ENCODE results near the gene RBP3. TPM values are rescaled to one million over a fixed set of nuclear protein-coding genes. Genes with fewer than 3 reads are reported as not detected.
"Not testable (repeated sequence)": the region's sequence is repeated elsewhere in the genome, so short reads cannot be mapped to it uniquely, and the experiment has no call there.

RBP3 gene
- total RNA-seq, 1 experiment from 2014 or later: not detected

DNA sequence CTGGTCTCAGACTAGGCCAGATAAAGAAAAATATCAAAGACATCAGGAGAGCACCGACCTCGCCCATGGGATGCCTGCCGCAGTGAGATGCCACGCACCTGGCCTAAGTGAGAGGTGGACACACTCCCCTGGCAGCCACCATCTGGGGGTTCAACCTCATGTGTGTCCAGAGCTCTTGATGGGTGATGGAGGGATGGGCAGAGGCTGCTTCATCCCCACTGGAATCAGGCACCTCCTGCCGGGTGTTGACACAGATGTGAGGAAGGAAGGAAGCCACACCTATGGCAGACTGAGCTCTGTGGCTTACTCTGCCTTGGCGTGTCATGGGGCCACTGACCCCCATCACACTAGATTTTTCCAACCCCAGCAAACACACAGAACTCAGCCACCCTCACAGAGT lies 24.6 kb downstream of the RBP3 start:
- no peak for DNase-seq (ENCODE audit: low read depth)

DNA sequence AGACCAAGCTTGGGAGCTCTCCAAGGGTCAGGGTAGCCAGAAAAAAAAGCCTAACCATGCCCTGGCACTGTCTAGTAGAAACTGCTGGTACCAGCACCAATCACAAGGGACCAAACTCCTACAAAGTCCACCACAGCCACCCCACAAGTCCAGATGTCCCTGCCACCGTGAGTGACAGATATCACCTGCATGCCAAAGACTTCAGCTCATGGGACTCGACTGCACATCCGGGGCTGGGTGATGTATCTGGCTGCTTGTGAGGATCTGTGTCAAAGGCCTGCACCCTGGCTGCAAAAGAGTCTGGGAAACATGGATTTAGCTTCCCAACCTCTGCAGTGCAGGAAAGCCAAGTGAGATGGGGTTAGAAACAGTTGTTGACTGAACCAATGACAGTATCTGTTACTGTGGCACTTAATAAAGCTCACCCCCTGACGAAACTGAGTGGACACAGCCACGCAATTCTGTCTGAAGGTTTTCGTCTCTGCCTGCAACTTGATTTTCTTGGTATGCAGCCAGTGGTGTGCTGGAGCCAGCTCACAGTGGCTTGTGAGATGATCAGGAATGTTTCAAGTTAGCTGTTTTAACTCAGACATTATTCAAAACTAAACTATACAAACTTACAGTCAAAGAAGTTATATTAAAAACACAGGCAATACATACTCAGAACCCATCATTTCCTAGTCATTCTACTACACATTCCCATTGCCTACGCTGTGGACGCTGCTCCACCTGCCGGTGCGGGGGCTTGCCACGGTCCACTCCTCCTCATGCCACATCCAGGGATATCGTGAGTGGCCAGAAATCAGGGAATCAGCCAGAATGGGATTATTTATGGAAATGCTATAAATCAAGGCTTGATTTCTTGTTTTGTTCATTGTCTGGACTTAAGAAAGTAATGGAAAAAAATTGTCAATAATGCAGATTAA lies 26.7 kb downstream of the RBP3 start:
- no peak for DNase-seq (ENCODE audit: low read depth)

DNA sequence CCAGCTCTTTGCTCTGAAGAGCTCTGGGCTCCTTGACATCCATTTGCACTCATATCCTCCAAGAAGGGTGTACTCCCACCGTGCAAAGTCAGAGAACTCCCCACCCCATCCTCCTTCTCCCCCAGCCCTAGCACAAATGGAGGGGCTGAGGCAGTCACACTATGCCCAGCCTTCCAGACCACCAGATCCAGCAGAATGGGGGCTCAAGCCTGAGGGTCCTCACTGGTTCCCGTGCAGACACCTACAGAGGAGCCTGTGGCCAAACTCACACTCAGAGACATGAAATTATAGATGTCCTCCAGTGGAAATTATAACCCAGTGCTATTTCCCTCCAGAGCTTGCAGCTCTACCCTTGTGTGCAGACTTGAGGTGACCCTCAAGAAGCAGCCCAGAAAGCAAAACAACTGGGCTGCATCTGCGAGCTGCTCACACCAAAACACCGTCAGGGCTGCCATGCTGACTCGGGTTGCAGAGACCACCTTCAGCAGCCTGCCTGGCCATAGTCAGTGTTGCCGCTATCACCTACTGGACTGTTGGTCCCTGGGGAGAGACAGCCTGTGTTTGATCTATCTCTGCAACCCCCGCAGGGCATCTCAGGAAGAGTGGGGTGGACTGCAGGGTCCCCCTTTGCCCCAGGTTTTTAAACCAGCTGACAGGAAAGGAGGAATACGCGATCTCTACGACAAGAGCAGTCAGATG lies 28.5 kb downstream of the RBP3 start:
- DNase-seq (ENCODE audit: low read depth): no peak

DNA sequence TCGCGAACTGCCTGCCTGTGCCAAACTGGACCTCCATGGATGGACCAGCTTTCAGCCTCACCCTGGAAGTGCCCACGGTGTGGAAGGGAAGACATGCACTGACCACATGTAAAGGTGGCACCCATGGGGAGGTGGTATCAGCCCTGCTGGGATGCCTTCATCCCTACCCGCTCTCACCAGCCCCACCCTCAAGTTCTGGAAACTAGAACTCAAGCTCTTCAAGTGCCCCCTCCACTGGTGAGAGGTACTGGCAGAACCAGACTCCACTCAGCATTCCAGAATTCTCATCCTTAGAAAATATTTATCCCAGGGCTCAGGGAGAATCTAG lies 30.0 kb downstream of the RBP3 start:
- DNase-seq (ENCODE audit: low read depth): no peak

DNA sequence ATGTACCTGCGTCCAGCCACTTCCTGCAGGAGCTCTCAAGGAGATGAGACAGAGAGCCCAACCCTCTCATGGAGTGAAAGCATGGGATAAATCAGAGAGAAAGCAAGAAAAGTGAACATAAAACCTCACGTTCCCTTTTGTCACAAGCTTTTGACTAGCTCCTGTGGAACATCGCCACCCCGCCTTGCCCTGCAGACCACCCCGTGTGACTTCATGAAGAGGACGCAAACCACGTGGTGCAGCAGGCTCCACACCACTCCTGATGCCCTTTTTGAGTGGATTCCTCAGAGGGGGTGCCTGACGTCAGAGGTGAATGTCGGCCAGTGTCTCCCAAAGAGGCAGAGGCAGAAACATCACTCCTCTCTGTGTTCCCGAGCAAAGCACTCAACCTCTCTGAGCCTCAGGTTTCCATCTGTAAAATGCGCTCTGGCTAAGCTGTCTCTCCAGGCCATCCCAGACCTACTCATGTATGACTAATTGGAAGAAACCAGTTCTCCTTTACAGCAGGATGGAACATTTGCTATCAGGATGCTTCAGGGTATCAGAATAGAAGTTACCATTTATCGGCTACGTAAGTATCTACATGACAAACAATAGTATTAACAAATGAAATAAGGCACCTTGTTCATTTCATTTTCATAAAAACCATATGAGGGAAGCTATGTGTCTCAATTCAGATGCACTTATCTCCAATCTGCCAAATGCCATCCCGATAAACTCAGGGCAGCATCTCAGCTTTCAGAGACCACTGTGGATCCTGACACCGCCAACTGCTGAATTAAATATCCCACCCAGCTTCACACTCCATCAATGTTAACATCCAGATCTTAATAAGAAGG lies 30.7 kb downstream of the RBP3 start:
- no peak for DNase-seq (ENCODE audit: low read depth)

DNA sequence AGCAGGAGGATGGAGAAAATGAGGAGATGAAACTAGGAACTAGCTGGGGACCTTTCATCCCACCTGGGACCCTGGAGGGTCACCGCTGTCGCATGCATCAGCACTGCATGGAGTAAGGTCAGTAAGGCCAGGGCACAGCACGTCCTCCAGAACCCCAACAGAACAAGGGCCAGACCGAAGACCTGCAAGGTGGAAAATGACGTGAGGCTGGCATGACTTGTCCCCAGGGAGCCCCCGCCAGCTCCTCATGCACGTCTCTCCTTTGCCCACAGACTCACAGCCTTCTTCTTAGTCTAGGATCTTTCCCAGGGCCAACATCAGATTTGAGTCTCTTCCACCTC lies 31.3 kb downstream of the RBP3 start:
- no peak for DNase-seq (ENCODE audit: low read depth)

DNA sequence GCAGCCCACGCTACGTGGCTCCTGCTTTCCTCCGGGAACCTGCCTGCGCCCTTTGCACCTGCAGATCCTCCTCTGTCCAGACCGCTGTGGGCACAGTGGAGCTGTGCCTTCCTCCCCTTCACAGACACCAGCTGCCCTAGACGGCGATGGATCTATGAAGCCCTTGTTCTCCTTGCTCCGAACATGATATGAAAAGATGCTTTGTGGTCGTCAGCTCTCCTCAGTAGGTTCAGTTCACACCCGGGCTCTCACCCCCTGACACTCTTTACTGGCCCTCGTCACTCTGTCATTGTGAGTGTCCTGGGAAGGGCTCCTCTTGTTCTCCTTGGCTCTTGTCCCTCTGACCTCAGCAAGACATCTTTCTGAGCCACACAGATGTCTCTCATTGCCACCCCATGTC lies 31.7 kb downstream of the RBP3 start:
- no peak for DNase-seq (ENCODE audit: low read depth)

DNA sequence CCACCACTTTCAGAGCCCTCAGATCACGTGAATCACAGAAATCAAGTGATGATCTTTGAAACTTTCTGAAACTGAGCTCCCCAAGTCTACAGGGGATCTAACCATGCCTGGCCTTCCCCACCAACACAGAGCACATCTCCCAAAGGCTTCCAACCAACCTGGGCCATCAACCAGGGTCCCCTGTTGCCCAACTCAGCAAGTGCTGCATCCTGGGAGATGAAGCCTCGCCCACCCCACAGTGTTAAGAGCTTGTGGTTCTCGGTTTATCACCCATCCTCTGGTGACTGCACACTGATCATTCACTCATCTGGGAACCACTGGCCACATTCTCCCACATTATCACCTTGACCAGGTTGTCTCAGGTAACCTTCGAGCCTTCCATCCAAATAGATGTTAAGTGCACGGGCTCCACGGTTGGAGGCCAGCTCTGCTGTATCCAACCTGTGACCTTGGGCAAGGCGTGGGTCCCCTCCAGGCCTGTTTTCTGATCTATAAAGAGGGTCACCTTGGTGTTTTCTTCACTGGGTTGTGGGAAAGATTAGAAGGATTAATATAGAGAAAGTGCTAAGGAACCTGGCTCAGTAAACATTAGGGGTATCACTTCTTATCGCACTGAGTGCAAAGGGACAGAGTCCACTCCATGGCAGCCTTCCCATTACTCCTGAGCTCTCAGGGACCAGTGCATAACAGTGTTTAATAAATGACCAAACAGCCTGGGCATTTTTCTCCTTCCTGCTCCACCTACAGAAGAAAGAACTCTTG lies 32.4 kb downstream of the RBP3 start:
- DNase-seq (ENCODE audit: low read depth): no peak

DNA sequence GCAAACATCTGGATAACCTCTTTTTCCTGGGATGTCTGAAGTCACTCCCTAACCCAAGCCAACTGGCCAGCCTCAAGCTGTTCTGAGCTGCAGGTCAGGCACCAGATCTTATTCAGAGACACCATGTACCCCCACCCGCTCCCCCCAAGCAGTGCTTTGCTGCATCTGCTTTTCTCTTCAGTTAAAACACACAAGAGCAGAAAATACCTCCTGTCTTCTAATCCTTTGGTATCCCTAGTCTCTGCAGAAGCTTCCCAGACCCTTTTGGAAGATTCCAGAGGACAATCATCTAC lies 32.9 kb downstream of the RBP3 start:
- DNase-seq (ENCODE audit: low read depth): no peak

DNA sequence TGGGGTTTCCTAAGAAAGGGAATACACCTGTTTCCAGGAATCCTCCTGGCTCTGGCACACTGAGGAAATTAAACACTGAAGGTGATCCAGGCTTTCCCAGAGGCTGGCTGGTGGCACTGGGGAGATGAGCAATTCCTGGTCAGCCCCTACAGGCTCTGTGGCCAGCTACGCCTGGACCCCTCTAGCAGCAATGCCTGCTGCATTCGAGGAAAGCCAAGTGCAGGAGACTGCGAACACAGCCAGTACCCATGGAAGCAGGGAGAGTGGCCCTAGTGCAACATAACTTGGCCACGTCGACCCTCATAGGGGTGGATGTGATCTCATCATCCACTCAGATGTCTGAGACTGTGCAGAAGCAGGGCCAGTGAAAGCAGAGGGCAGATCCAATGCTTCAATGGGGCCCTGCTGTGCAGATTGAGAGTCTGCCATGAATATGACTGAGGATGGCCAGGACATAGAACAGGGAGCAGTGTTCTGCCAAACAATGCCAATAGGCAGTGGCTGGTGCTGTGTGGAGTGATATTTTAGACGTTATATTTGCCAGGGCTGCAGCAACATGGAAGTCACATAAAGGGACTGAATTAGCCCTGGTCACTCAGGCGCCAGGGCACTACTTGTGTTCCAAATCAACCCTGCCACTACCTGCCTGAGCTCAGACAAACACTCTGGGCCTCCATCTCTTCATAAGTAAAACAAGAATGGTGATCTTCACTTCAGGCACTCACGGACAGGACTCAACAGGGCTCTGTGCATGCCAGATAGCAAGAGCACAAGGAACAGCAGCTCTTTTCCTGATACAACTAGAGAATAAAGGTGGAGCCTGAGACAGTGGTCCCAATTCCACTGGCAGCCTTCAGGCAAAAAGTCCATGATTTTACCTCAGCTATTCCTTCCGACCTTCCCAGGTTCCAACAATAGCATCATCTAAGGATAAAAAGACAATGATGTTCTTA lies 33.5 kb downstream of the RBP3 start:
- DNase-seq (ENCODE audit: low read depth): no peak

DNA sequence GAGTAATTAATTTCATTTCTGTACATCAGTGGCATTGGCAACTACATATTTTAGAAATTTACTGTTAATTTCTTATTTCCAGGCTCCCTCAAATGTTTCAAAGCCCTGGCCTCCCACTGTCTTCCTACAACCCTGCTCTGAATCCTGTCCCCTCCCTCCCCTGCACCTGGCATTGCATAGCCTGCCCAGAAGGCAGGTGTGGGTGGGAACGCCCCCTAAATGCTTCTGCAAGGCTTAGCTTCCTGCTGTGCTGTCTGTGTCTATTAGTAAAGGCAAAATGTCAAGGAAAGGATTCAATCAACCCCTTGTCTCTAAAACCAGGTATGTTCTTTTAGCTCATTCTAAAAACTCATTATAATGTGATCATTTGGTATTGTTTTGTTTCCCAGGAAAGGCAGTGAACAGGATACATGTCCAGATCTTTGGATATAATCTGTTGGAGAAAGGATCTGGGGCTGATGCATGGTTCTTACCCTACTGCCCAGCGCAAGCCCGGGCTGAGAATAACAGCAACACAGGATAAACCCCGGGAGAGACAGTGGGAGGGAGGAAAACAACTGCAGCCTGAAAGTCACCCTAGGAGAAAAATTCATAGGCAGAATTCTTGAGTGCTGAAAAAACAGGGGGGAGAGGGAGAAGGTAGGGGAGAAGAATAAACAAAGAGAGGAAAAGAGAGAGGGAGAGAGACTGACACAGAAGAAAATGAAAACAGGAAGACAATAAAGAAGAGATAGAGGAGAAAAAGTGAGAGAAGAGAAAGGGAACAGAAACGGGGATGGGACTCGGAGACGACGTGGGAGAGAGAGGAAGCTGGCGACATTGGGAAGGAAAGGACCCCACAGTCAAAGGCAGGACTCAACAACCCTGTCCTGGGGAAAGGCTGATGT lies 35.3 kb downstream of the RBP3 start:
- no peak for DNase-seq (ENCODE audit: low read depth)

DNA sequence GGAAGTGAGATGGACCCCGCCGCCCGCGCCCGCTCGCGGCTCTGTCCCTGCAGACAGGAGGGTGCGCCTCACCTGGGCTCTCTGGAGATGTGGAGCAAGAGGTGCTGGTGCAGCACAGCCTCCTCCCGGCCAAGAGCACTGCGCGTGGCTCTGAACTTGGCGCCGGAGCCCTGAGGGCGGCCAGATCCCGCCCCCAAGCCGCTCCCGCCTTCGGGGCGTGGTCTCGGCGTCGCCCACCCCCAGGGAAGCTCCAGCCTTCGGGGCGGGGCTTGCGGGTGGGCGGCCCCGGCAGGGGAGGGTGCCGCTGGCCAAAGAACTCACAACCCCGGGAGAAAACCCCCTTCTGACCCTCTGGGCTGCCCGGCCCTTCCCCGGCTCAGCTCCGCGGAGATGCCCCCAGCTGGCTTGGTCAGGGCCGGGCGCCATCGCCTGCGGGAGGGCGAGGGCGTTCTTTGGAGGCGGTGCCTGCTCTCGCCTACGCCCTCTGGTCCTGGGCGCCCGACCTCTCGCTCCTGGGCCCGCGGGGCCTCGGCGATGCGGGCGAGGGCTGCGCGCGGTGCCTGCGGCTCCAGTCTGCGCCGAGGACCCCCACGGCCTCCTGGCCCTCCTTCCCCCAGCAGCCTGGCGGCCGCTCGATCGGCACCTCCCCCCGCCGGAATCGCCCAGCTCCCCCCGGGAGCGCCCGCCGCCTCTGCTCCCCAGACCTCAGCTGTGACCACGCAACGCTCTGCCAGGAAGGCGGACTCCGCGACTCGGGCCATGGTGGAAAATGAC lies 36.2 kb downstream of the RBP3 start, which contains the start of gene ZNF488:
Gene ZNF488 (minus strand): TSS at position 146 of the 774 bp plus-strand sequence. CDS start 15,464 bp downstream, outside the sequence.
- DNase-seq (ENCODE audit: low read depth): peak; percentile 80

DNA sequence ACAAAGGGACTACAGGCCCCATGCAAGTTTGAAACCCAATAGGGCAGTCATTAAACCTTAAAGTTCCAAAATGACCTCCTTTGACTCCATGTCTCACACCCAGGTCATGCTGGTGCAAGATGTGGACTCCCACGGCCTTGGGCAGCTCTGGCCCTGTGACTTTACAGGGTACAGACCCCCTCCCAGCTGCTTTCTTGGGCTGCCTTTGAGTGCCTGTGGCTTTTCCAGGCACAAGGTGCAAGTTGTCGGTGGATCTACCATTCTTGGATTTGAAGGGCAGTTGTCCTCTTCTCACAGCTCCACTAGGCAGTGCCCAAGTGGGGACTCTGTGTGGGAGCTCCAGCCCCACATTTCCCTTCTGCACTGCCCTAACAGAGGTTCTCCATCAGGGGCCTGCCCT lies 37.9 kb downstream of the RBP3 start:
- not testable (repeated sequence) for DNase-seq (ENCODE audit: low read depth)

DNA sequence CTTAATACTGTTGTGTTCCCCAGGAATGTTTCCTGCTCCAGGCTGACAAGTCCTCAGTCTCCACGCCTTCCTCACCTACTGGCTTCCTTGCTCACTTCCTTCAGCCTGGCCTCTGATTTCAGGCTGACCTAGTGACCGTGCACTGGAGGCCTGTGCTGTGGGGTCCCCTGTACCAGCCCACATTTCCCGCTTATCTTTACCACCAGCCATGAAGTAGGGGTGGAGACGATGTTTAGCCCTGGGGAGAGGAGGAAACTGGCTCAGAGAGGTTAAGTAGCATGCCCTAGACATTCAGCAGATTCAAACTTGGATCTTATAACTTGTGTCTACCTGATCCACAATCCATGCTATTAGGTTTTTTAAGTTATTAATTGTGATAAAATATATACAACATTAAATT lies 40.7 kb downstream of the RBP3 start:
- DNase-seq (ENCODE audit: low read depth): no peak

DNA sequence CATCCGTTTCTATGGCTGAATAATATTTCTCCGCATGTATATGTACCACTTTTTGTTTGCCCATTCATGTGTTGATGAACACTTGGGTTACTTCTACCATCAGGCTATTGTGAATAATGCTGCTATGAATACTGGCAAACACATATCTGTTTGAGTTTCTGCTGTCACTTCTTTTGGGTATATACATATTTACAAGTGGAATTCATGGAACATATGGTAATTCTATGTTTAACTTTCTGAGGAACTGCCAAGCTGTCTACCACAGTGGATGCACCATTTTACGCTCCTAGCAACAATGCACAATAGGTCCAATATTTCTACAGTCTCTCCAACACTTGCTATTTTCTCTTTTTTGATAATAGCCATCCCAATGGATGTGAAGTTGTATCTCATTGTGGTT lies 41.5 kb downstream of the RBP3 start:
- DNase-seq (ENCODE audit: low read depth): no peak

DNA sequence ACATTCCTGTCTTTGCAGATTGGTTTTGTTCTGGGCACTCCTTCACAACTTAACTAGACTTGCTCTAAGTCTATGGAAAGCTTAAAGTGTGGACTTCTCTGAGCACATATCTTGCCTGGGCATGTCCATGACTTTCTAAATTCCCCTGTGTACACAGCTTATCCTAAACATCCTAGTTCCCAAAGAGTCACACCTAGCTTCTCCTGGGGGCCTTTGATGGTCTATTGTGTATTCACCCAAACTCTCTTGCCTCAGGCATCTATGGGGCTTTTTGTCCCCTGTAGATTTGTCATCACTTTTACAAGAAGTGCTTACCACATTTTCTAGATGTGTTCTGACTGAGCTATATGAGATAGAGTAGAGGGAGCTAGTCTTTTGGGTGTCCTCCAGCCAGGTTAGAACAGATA lies 48.2 kb downstream of the RBP3 start:
- peak; percentile 69 for DNase-seq (ENCODE audit: low read depth)

DNA sequence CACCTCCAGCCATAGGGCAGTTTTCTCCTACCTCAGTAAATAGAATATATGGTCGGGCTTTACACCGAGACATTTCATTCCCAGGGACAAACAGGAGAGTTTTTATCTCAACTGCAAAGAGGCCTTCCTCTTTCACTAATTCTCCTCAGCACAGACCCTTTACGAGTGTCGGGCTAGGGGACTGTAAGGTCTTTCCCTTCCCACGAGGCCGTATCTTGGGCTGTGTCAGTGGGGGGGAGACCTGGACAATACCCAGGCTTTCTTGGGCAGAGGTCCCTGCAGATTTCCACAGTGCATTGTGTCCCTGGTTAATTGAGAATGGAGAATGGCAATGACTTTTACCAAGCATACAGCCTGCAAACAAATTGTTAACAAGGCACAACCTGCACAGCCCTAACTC lies 49.1 kb downstream of the RBP3 start:
- DNase-seq (ENCODE audit: low read depth): no peak

DNA sequence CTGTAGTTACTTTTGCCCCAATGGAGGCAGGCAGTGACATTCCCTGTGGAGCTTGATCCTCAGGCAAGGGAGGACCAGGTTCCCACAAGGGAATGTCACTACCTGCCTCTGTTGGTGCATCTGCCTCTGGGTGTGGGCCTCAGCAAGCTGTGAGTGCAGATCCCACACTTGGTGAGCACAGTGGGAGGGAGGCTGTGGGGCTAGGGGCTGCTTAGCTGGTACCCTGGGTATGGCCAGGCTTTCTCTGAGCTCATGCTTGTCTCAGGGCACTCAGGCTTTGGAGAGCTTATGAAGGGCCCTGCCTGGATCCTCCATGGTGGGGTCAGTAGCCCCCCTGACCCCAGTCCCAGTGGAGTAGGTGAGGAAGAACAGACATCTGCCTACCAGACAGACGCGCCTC lies 52.1 kb downstream of the RBP3 start:
- no peak for DNase-seq (ENCODE audit: low read depth)

DNA sequence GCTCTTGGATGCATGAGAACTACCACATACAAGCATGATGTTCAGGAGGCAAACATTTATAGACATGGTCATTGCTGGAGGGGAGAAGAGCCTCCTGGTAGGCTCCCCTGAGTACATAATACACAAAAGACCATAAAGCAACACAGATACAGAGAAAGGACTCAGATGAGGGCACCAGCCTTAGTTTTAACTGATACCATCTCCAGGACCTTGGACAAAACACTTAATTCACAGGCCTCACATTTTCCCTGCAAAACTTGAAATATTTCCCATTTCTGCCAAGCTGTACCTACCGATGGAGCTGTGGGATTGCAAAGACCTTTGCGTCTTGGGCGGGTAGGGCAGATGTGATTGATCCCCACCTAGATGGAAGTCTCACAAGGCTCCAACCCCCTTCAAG lies 52.6 kb downstream of the RBP3 start:
- no peak for DNase-seq (ENCODE audit: low read depth)

Data from M059J (cell line).